ENCODE measurements around the gene KDM4C.

Gene KDM4C

DNA sequence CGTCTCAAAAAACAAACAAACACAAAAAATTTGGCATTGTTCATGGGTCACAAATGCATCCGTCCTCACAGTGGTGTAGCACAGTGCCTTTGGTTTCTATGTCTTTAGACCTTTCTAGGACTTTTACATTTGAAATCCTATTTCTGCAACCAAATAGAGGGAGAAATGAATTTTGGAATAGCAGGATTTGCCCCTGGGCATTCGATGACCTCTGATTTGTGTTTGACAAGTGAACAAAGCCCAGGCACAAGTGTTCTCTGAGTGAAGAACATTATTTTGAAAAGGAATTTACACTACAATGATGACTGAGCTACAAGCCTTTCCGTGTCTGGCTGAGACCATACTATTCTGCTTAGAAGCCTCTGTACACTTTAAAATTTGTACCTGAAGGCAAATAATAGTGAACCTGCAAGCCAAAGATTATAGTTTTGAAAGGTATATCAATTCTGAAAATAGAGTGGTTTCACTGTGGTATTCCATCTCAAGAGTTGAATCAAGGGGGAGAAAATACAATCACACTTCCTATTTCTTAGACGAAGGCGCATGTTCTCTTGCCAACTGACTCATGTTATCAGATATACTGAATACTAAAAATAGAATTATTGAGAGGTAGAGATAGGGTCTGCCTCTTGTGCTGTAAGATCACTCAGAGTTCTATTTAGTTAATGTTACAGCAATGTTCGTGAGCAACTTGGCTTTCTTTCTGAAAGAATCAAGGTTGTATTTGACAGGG is 297.6 kb downstream of the KDM4C start:
- Histone ChIP-seq H3K36me3 (ENCODE audit: low read length) (no peaks in the 10 kb centered on the region), H3K27me3 (ENCODE audit: low read length) (no peaks in the 10 kb centered on the region), H3K27ac (ENCODE audit: low read depth, low read length) (no peak overlapping the region), H3K9ac (ENCODE audit: low read length) (no peak overlapping the region), H2AFZ (ENCODE audit: low read depth, low read length, severe bottlenecking) (no peak overlapping the region), H3K4me2 (ENCODE audit: low read depth, low read length, poor library complexity, severe bottlenecking) (no peak overlapping the region), H3K4me3 (ENCODE audit: insufficient read depth, low read length, poor library complexity, severe bottlenecking) (no peak overlapping the region), H3K9me3 (ENCODE audit: insufficient read depth, low read length) (no peaks in the 10 kb centered on the region), H3K79me2 (ENCODE audit: insufficient read depth, low read length) (no peaks in the 10 kb centered on the region), H3F3A (ENCODE audit: insufficient read depth) (no peaks in the 10 kb centered on the region), H4K20me1 (ENCODE audit: low read depth, low read length) (no peaks in the 10 kb centered on the region), H3K9me2 (replicated peaks; ENCODE audit: insufficient read depth, low read length) (no peaks in the 10 kb centered on the region)
- TF ChIP-seq EZH2phosphoT487 (conservative IDR thresholded peaks at IDR 0.05; ENCODE audit: low read length): no peak
- TF ChIP-seq, protein P1, sequence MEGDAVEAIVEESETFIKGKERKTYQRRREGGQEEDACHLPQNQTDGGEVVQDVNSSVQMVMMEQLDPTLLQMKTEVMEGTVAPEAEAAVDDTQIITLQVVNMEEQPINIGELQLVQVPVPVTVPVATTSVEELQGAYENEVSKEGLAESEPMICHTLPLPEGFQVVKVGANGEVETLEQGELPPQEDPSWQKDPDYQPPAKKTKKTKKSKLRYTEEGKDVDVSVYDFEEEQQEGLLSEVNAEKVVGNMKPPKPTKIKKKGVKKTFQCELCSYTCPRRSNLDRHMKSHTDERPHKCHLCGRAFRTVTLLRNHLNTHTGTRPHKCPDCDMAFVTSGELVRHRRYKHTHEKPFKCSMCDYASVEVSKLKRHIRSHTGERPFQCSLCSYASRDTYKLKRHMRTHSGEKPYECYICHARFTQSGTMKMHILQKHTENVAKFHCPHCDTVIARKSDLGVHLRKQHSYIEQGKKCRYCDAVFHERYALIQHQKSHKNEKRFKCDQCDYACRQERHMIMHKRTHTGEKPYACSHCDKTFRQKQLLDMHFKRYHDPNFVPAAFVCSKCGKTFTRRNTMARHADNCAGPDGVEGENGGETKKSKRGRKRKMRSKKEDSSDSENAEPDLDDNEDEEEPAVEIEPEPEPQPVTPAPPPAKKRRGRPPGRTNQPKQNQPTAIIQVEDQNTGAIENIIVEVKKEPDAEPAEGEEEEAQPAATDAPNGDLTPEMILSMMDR (IDR thresholded peaks at IDR 0.05; ENCODE audit: insufficient read depth, low read length, poor library complexity, severe bottlenecking): no peak

- Histone ChIP-seq H3K36me3 (ENCODE audit: low read length) (no peaks in the 10 kb centered on the region), H2AFZ (ENCODE audit: low read depth, low read length, severe bottlenecking) (no peak overlapping the region), H4K20me1 (ENCODE audit: low read depth, low read length) (no peaks in the 10 kb centered on the region), H3K79me2 (ENCODE audit: insufficient read depth, low read length) (no peaks in the 10 kb centered on the region), H3F3A (ENCODE audit: insufficient read depth) (no peaks in the 10 kb centered on the region), H3K4me2 (ENCODE audit: low read depth, low read length, poor library complexity, severe bottlenecking) (no peak overlapping the region), H3K4me3 (ENCODE audit: insufficient read depth, low read length, poor library complexity, severe bottlenecking) (no peak overlapping the region), H3K9ac (ENCODE audit: low read length) (no peak overlapping the region), H3K9me3 (ENCODE audit: insufficient read depth, low read length) (no peaks in the 10 kb centered on the region), H3K27me3 (ENCODE audit: low read length) (no peaks in the 10 kb centered on the region), H3K9me2 (replicated peaks; ENCODE audit: insufficient read depth, low read length) (no peaks in the 10 kb centered on the region), H3K27ac (ENCODE audit: low read depth, low read length) (no peak overlapping the region)
- TF ChIP-seq, protein P1 (IDR thresholded peaks at IDR 0.05; ENCODE audit: insufficient read depth, low read length, poor library complexity, severe bottlenecking): no peak
- TF ChIP-seq EZH2phosphoT487 (conservative IDR thresholded peaks at IDR 0.05; ENCODE audit: low read length): no peak
Observed at GRCh38 chr9:7056254-7056653, 298.5 kb downstream of the KDM4C start.

DNA sequence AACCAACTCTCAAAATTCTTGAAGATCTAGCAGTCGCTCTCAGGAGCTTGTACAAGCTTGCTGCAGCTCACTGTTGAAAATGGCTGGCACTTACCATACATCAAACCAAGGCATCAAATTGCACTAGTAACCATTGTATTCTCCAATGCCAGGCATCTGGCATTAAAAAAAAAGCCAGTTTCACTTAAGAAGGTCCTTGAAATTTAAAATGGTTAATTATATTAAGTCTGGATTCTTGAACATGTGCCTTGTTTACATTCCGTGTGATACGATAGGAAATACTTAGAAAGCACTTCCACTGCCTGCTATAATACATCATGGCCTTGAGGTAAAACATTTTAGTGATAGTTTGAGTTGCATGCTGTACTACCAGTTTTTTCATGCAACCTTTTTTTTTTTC is 300.7 kb downstream of the KDM4C start:
- Histone ChIP-seq H4K20me1 (ENCODE audit: low read depth, low read length) (no peaks in the 10 kb centered on the region), H3K9me3 (ENCODE audit: insufficient read depth, low read length) (no peaks in the 10 kb centered on the region), H3K27ac (ENCODE audit: low read depth, low read length) (no peak overlapping the region), H3K27me3 (ENCODE audit: low read length) (no peaks in the 10 kb centered on the region), H3K79me2 (ENCODE audit: insufficient read depth, low read length) (no peaks in the 10 kb centered on the region), H3K4me3 (ENCODE audit: insufficient read depth, low read length, poor library complexity, severe bottlenecking) (no peak overlapping the region), H3K9ac (ENCODE audit: low read length) (no peak overlapping the region), H3K9me2 (replicated peaks; ENCODE audit: insufficient read depth, low read length) (no peaks in the 10 kb centered on the region), H3F3A (ENCODE audit: insufficient read depth) (no peaks in the 10 kb centered on the region), H3K36me3 (ENCODE audit: low read length) (no peaks in the 10 kb centered on the region), H3K4me2 (ENCODE audit: low read depth, low read length, poor library complexity, severe bottlenecking) (no peak overlapping the region), H2AFZ (ENCODE audit: low read depth, low read length, severe bottlenecking) (no peak overlapping the region)
- TF ChIP-seq, protein P1 (IDR thresholded peaks at IDR 0.05; ENCODE audit: insufficient read depth, low read length, poor library complexity, severe bottlenecking): no peak
- TF ChIP-seq EZH2phosphoT487 (conservative IDR thresholded peaks at IDR 0.05; ENCODE audit: low read length): no peak

Measured in SU-DHL-6 (cell line).